HL-60 (cell line): ENCODE measurements around the gene TFF2.

Source experiments
- DNase-seq, 2 experiments: peaks; one replicate each; pipeline ENCODE4 v3.0.0-alpha.2; 2010 to 2020; ENCODE audit warnings: low read depth in 1 of 2, low spot score in 1 of 2
- H3K27ac ChIP-seq: fragments of 250-450 bp; sonication (Bioruptor Pico); replicated peaks from 2 replicates; pipeline ENCODE4 v1.5.1; 2020; ENCODE audit warnings: mild to moderate bottlenecking, moderate library complexity
- H3K27me3 ChIP-seq: fragments of 250-450 bp; sonication (Bioruptor Pico); 2 replicates; pipeline ENCODE4 v1.5.1; 2021; ENCODE audit warnings: mild to moderate bottlenecking, moderate library complexity; ENCODE audit not compliant: insufficient read depth, poor library complexity, severe bottlenecking
- H3K4me3 ChIP-seq: replicated peaks from 2 replicates; pipeline ENCODE4 v1.5.1; 2011; ENCODE audit warnings: mild to moderate bottlenecking, control low read depth, low read length; ENCODE audit not compliant: insufficient read depth
- GABPA ChIP-seq: IDR thresholded peaks from 2 replicates; pipeline ENCODE4 v1.6.1; 2012; ENCODE audit warnings: low read depth
- POLR2AphosphoS5 ChIP-seq: IDR thresholded peaks from 2 replicates; pipeline ENCODE4 v1.6.1; 2012; ENCODE audit warnings: low read depth
- SPI1 ChIP-seq: IDR thresholded peaks from 2 replicates; pipeline ENCODE4 v1.6.1; 2012; ENCODE audit warnings: low read depth, mild to moderate bottlenecking, borderline replicate concordance
- TF ChIP-seq, protein P1 (sequence below): IDR thresholded peaks from one replicate; pipeline ENCODE4 v1.5.1; 2011; ENCODE audit warnings: low read length, control low read depth, inconsistent platforms; ENCODE audit not compliant: insufficient read depth
- TF ChIP-seq, protein P2 (sequence below): IDR thresholded peaks from 2 replicates; pipeline ENCODE4 v1.6.1; 2012; ENCODE audit warnings: low read depth; ENCODE audit not compliant: insufficient replicate concordance

The TFF2 gene

GRCh38 chr21:42395302-42395701, 44.5 kb upstream of the TFF2 start:
- no peak for DNase-seq
- H3K27me3 ChIP-seq, result no peaks in the 10 kb centered on the region

DNA sequence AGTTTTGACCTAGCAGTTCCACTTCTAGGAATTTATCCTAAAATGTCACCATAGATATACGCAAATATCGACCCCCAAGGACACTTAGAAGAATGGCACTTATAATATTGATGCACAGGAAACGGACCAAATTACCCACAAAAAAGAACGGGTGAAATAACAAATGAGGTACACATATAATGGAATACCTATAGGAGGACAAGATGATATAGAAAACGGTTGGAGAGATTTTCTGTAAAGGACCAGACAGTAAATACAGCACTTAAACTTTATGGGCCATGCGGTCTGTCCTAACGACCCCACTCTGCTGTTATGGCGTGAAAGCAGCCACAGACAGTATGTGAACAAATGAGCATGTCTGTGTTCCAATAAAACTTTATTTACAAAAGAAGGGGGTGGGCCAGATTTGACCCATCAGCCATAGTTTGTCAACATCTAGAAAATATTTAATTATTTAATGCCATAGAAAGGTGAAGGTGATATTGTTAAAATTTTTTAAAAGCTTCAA, 42.7 kb upstream of the TFF2 start:
- DNase-seq, result no peak
- TF ChIP-seq, protein P1, sequence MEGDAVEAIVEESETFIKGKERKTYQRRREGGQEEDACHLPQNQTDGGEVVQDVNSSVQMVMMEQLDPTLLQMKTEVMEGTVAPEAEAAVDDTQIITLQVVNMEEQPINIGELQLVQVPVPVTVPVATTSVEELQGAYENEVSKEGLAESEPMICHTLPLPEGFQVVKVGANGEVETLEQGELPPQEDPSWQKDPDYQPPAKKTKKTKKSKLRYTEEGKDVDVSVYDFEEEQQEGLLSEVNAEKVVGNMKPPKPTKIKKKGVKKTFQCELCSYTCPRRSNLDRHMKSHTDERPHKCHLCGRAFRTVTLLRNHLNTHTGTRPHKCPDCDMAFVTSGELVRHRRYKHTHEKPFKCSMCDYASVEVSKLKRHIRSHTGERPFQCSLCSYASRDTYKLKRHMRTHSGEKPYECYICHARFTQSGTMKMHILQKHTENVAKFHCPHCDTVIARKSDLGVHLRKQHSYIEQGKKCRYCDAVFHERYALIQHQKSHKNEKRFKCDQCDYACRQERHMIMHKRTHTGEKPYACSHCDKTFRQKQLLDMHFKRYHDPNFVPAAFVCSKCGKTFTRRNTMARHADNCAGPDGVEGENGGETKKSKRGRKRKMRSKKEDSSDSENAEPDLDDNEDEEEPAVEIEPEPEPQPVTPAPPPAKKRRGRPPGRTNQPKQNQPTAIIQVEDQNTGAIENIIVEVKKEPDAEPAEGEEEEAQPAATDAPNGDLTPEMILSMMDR, result no peak
- TF ChIP-seq SPI1 (no peak), GABPA (no peak), POLR2AphosphoS5 (no peak)
- TF ChIP-seq, protein P2, sequence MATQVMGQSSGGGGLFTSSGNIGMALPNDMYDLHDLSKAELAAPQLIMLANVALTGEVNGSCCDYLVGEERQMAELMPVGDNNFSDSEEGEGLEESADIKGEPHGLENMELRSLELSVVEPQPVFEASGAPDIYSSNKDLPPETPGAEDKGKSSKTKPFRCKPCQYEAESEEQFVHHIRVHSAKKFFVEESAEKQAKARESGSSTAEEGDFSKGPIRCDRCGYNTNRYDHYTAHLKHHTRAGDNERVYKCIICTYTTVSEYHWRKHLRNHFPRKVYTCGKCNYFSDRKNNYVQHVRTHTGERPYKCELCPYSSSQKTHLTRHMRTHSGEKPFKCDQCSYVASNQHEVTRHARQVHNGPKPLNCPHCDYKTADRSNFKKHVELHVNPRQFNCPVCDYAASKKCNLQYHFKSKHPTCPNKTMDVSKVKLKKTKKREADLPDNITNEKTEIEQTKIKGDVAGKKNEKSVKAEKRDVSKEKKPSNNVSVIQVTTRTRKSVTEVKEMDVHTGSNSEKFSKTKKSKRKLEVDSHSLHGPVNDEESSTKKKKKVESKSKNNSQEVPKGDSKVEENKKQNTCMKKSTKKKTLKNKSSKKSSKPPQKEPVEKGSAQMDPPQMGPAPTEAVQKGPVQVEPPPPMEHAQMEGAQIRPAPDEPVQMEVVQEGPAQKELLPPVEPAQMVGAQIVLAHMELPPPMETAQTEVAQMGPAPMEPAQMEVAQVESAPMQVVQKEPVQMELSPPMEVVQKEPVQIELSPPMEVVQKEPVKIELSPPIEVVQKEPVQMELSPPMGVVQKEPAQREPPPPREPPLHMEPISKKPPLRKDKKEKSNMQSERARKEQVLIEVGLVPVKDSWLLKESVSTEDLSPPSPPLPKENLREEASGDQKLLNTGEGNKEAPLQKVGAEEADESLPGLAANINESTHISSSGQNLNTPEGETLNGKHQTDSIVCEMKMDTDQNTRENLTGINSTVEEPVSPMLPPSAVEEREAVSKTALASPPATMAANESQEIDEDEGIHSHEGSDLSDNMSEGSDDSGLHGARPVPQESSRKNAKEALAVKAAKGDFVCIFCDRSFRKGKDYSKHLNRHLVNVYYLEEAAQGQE, result no peak
- H3K27me3 ChIP-seq, result peaks cover 3% of the 10 kb centered on the region
- no peak overlapping the region for H3K4me3 ChIP-seq
- no peak overlapping the region for H3K27ac ChIP-seq

More at GRCh38 chr21:42395302-42395701, 44.5 kb upstream of the TFF2 start:
- Histone ChIP-seq H3K27ac (no peak overlapping the region), H3K4me3 (no peak overlapping the region)
- TF ChIP-seq, protein P2, result no peak
- TF ChIP-seq SPI1, result no peak
- no peak for TF ChIP-seq POLR2AphosphoS5
- no peak for TF ChIP-seq GABPA
- TF ChIP-seq, protein P1, result no peak

GRCh38 chr21:42392731-42393442, 42.1 kb upstream of the TFF2 start:
- Histone ChIP-seq H3K4me3 (no peak overlapping the region), H3K27ac (no peak overlapping the region), H3K27me3 (peaks cover 3% of the 10 kb centered on the region)
- TF ChIP-seq, protein P2, result no peak
- TF ChIP-seq POLR2AphosphoS5 (no peak), SPI1 (no peak), GABPA (no peak)
- TF ChIP-seq, protein P1, result no peak
- no peak for DNase-seq
